HG03354 (cell line): ENCODE measurements around the gene C2CD4D.
"Not testable (repeated sequence)": the region's sequence is repeated elsewhere in the genome, so short reads cannot be mapped to it uniquely, and the experiment has no call there.

Experiments
- ATAC-seq: cut with Tn5 transposase; IDR thresholded peaks from one replicate; pipeline ENCODE4 v1.9.1; 2021; ENCODE audit warnings: mild to moderate bottlenecking; ENCODE audit not compliant: unreplicated experiment, poor library complexity, severe bottlenecking

C2CD4D gene

DNA sequence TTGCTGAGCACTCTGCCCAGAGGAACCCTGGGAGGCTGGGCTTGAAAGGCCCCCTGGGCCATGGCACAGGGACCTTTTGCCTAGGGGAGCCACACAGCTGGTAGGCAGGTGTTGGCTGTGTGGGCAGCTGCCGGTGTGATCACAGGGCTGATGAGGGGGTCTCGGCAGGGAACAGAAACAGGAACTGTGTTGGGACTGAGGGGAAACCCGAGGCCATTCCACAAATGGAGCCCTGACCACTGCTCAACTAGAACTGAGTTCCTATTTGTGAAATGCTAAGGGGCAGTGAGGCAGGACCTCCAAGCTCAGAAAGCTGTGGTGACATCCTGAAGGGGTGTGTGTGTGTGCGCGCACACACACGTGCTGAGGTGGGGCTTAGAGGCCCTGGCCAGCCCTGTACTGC is 20.3 kb upstream of the C2CD4D start:
- ATAC-seq: no peak

DNA sequence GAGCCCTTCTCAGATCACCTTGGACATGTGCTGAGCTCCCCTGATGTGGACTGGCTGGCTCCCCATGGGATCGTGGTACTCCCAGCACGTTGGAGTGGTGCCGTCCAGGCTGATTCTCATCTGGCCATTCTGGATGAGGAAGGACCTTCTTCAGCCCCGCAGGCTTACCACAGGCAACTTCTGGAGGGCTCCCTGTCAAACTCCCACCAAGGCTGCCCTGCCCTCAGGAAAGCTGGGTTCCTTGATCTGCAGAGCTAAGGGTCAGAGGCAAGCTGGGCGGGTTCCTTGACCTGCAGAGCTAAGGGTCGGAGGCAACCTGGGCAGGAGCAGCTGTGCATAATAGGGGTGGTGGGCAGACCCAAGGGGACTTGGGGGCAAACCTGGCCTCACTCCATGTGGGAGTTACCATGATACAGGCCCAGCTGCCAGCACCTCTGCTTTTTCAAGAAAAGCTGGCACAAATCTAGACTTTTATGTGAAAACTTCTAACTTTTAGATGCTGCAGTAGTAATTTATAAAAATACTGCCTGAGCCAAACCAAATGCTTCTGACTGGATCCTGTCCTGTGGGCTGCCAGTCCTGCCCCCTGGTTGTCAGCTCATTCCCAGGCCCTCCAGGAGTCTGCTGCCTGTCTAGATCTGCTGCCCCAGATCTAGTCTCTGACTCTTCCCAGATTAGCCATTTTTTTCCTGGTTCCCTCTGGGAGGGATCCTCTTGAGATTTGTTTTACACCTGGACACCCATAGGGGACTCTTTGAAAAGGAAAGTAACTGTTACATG is 19.5 kb upstream of the C2CD4D start:
- no peak for ATAC-seq

DNA sequence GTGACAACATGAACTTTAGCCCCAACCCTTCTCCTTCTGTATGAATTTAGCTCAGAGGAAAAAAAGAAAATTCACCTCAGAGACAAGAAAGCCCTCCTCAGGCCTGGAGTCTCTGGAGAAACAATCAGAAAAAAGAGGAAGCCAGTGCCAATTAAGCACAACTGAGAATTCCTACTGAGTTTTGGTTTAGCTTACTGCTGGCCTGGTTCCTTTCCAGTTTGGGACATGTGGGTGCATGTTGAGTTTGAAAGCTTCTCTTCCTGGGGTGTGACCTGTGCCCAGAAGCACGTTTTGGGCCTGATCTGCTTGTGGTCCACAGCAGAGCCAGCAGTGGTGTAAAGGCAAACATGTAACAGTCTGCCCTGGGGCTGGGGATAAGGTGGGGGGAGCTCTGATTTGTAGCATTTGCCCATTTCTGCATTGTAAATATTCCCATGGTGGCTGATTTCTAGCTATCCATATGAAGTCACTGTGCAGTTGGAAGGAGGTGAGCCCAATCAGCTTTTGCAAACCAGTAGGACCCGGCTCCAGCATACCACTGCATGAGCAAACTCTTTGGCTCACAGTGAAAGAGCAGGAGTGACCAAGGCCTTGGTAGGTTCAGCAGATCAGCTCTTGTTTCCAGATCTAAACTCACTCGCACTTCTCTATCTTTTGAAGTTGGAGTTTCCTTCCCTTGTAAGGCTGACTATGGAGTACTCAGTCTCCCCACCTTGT is 18.6 kb upstream of the C2CD4D start:
- no peak for ATAC-seq

DNA sequence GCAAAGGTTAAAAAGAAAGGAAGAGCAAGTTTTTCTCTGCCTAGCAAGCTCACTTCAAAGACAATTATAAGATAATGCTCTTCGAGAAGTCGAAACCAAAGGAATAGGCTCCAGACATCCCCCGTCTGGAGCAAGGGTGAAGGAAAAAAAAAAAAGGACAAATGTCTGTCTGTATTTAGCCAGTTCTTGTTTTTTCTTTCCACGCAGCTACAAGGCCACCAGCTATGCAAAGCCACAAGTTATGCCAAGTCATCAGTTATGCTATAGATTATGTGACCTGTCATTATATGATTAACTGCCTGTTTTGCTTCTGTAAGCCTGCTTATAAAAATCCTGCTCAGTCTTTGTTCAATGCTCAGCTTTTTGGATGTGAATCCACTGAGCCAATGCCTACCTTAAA is 16.3 kb upstream of the C2CD4D start:
- ATAC-seq: no peak

DNA sequence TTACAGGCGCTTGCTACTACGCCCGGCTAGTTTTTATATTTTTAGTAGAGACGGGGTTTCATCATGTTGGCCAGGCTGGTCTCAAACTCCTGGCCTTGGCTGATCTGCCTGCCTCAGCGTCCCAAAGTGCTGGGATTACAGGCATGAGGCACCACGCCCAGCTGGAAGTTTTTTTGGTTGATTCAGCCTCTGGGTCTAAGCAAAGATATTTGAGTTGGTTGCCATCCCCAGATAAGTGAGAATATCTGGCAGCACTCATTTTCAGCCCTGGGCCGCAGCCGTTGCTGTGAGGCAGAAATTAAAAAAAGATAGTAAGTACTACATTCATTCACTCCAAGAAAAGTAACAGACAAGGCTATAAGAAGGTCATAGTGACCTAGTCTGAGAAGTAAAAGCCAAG is 15.9 kb upstream of the C2CD4D start:
- ATAC-seq: not testable (repeated sequence)

DNA sequence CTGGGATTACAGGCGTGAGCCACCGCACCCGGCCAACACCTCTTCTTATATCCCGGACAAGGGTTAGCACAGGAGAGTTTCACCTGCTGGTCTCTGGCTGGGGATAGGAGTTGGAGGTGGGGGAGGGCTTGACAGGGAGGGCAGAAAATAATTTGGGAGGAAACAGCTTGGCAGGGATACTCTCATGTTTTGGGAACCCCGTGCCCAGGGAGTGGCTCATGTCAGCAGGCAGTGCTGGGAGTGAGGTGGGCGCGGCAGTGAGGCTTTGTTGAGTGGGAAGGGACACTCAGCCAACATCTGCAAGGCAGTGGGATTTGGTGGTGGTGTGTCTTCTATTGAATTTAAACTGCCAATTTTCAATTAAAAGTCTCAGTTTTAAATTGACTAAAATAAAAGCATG is 15.0 kb upstream of the C2CD4D start:
- no peak for ATAC-seq

DNA sequence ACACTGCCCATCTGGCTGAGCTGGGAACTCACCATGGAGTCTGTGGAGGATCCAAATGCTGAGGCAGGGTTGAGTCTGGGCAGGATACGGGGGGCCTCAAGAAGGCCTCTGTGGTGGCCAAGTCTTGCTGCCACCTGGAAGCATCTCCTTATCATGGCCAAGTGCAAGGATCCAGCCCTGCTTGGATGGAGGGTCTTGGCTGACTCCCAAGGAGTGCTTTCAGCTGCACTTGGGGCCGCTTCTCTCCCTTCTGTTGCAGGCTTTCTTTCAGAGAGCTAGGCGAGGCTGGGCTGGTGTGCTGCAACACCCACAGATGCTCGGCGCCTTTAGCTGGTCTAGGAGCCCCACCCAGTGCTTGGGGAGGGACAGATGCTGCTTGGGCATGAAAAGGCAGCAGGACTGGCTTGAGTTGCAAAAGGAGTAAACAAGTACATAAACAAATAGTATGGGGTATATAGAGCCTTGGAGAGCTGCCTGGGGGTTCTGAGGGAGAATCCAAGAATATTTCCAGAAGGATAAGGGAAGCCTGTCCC is 13.9 kb upstream of the C2CD4D start, which contains the start of gene THEM5:
THEM5 (minus strand) TSS at position 302 of the 533 bp plus-strand sequence; CDS start at position 155, 147 bp downstream.
- no peak for ATAC-seq

DNA sequence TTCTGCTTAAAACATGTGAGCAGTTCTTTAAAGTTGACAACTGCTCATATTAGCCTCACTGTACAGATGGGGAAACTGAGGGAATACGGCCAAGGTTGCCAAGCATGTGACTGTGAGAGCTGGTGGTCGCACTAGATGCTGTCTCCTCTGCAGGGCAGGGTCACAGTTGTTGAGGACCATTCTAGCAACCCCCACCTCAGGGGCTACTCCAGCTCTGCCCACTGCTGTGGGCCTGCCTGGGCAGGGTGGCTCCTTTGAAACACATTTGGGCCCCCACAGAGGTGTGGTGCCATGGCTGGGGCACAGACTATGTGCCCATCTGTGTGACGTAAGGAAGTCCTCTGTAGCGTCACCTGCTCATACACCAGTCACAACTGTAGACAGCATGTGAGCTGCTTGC is 13.1 kb upstream of the C2CD4D start:
- no peak for ATAC-seq

DNA sequence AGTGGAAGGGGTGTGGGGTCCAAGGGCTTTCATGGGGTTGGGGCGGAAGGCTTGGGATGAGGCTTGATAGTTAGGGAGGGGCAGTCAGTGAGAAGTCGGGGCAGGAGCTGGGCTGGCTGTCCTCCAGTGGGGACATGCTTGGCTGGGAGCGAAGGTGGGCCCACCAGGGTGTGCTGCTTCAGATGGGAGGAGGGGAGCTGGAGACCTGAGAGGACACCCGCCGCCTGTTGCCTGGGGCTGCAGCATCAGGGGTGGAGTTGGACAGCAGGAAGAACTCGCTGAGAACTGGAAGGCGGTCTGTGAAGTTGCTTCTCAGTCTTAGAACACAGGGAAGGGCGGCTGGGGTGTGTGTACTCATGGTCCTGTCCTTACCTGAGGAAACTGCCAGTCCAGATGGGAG is 12.3 kb upstream of the C2CD4D start:
- no peak for ATAC-seq

DNA sequence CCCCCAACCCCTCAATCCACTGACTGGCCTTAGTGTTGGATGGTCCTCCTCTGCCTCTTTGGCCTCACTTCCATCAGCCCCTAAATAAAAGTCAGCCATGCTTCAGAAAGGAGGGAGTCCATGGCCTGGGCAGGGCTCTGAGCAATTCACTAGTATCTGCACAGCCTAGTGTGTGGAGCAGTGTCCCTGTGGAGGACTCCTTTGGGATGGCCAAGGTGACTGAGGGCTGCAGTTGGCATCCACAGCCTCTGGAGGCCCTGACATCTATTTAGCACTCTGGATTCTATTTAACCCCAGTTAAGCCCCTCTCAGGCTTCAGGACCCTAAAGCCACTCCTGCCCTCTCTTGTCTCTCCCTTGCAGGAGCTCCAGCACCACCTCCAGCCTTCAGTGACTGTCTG is 10.3 kb upstream of the C2CD4D start:
- ATAC-seq: no peak

DNA sequence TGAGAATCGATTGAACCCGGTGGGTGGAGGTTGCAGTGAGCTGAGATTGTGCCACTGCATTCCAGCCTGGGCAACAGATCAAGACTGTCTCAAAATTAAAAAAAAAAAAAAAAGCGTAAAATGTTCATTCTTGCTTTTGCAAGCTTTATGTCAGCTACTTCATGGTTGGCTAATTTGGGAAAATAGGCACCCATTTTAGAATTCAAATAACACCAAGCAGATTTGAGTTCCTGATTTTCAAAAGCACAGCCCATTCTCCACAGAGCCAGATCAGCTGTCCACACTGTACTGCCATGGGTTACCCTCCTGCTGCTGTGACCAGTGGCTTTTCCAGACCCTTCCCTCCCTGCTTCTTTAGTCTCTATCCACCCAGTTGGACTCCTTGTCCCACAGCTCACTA is 9.5 kb upstream of the C2CD4D start:
- ATAC-seq: no peak

DNA sequence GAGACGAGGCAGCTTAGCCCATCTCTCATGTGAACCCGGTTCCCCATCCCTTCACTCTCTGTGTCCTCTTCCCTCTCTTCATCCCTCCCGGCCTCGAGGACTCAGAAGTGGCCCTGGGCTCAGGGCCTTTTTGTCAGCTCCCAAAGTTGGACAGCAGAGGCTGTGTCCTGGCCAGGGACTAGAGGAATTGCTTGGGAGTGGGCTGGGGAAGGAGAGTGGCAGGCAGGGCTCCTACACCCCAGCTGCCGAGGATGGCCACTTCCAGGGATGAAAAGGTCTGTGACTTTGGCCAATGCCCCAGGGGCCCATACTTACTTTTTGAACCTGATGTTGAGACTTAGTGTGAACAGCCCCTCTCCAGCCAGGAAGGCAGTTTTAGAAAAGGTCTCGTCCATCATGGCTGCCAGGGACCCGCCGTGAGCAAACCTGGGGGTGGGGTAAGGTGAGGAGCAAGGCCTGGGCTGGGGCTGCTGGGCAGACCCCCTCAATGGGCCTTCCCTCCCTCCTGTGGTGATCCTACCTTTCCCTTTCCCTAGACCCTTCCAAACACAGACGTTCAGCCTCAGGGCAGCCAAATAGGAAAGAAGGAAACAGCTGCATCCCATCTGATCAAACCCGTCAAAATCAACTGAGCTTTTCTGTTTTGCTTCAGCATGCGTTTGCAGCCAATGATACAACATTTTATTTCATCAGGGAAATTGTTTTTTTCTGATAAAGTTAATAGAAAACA is 8.4 kb upstream of the C2CD4D start:
- ATAC-seq: no peak

DNA sequence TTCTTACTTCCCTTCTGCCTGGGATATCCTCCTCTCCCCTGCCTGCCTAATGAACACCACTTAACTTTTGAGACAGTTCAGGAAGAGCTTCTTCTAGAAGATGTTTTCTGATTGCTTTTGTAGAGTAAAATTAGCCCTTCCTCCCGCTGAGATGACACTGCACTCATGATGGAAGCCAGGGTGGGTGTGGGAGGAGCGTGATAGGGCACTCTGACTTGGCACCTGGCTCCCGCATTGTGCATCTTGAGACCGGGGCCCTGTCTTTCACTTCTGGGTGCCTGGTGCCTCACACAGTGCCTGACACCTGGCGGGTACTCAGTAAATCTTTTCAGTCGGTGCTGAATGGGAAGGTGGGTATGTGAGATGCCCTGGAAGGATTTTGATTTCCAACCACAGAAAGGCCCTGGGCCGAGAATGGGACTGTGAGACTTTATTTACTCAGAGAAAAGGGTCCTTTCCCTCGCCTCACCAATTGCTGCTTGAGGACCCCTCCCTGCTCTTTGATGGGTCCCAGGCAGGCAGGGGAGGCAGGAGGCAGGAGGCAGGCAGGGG is 7.1 kb upstream of the C2CD4D start:
- ATAC-seq: no peak

DNA sequence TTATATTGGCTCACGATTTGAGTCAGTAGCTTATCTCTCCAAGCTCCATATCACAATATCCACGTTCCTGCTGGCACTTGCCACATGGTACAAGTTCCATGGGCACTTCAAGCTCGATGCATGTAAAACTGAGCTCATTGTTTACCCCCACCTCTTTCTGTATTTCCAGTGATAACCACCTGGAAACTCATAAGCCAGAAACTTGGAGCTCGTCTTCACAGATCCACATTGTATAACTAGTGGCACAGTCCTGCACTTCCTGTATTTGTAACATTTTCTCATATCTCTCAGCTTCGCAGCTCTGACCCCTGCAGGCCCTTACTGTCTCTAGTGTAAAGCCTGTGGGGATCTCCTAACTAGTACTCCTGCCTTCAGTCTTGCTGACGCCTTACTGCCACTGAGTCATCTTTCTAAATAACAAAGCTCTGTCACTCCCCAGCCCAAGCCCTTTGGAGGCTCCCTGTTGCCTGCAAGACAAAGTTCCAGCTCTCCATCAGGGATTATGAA is 6.5 kb upstream of the C2CD4D start:
- no peak for ATAC-seq

DNA sequence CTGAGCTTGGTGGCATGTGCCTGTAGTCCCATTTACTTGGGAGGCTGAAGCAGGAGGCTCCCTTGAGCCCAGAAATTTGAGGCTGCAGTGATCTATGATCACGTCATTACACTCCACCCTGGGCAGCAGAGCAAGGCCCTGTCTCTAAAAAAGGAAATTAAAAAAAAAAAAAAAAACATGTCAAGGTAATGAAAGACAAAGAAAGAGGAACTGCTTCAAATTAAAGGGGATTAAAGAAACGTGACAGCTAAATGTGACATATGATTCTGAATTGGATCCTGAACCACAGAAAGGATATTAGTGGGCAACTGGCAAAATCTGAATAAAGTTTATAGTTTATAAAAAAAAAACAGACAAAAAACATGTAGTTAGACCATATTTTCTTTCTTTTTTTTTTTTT is 3.8 kb upstream of the C2CD4D start:
- ATAC-seq: no peak

DNA sequence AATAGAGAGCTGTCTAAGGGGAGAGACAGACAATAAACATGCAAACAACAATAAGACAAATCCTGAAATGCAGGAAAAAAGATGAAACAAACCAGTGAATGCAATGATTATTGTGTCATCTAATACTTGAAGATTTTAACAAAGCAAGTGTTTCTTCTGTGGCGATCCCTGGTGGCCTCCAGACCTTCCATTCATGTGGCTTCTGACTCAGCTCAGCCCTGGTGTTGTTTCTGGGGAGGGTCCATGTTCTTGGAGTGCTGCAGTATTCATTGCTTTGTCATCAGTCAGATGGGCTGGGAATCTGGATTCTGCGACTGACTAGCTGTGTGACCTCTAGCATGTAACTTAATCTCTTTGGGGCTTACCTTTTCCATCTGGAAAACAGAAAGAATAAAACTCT is 1.5 kb upstream of the C2CD4D start:
- no peak for ATAC-seq

DNA sequence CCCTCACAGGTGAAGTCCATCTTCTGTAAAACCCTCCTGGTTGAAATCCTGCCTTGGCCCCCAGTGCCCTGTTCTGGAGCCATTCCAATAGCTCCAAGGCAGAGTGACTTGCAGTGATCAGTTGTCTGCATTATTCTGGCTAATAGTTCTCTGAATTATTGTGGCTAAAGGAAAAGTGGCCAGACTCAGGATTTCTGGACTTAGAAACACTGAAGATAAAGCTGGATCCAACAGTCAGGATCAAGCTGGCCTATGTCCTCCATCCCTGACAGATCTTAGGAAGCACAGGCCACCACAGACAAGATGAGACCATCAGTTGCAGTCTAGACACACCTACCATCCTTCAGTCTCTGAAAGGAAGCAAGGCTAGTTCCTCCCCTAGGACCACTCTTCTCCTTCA is 801 bp upstream of the C2CD4D start:
- ATAC-seq: no peak

DNA sequence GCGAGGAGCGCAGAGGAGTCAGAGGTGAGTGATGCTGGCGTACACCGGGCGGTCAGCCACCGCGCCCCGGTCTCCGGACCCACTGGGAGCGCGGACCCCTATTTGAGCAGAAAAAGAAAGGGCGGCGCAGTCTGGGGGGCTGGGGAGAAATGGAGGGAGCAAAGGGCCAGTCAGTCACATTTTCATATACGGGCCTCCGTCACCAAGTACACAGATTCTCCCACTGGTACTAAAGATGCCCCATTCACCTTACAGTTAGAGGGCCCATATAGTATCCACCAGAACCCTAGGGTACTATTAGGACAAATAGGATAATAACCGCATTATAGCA is 573 bp downstream of the C2CD4D start:
- ATAC-seq: no peak

DNA sequence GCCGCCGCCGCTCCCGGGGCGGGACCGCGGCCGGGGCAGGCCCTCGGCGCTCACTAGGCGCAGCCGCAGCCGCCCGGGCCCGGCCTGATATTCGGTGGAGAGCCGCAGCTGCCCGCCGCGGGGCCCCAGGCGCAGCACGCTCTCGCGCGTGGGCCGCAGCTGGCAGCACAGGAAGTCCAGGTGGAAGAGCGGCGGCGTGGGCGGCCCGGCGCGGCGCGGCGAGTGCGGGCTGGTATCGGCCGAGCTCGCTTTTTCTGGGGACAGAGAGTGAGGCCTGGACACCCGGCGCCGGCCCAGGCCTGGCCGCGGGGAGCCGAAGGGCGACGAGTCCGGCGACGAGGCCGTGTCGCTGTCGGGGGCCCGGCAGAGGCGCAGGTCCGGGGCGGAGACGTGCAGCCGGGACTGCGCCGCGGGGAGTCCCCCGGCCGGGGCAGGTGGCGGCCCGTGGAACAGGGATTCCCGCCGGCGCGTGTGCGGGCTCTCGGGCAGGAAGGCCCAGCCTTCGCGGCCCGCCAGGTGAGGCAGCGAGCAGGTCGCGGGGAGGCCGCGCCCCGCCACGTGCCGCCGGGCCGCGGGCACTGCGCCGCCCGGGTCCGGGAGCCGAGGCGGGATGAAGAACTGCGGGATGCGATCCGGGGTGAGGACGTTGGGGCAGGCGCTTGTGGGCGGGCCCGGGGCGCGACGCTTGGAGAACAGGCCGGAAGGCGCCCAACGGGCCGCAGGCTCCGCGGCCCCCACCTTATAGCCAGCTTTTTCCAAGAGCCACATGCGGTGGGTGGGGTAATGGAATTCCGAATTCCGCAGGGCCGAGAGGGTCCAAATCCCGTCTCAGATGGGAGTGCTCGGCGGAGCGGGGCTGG is 1.2 kb downstream of the C2CD4D start:
- no peak for ATAC-seq
